Activated T-cell treated with anti-CD3 and anti-CD28 coated beads, Interleukin-2, amount 50 U/mL, for 4 hours (primary cell): Measurements from ENCODE around the gene PLEKHA5. TPM values are rescaled to one million over a fixed set of nuclear protein-coding genes. Genes with fewer than 3 reads are reported as not detected.
"Not testable (repeated sequence)": the region's sequence is repeated elsewhere in the genome, so short reads cannot be mapped to it uniquely, and the experiment has no call there.

Experiments
- ATAC-seq, 2 donors: fragments of 200-7000 bp; cut with Tn5 transposase; one replicate each; pipeline ENCODE4 v1.10.0; 2021
- DNase-seq: peaks from one replicate; pipeline ENCODE4 v3.0.0-alpha.2; 2020
- H3K27me3 Mint-ChIP-seq: one replicate; pipeline ENCODE4 v1.8.0; 2021; ENCODE audit warnings: low read depth, mixed read lengths
- H3K36me3 Mint-ChIP-seq: one replicate; pipeline ENCODE4 v1.8.0; 2022; ENCODE audit warnings: mixed read lengths; ENCODE audit not compliant: insufficient read depth
- H3K4me1 Mint-ChIP-seq: one replicate; pipeline ENCODE4 v1.8.0; 2021; ENCODE audit warnings: low read depth, mixed read lengths
- H3K4me3 Mint-ChIP-seq: one replicate; pipeline ENCODE4 v1.8.0; 2021; ENCODE audit warnings: mild to moderate bottlenecking, moderate library complexity, mixed read lengths
- H3K9me3 Mint-ChIP-seq: one replicate; pipeline ENCODE4 v1.8.0; 2021; ENCODE audit warnings: mixed read lengths
- total RNA-seq, 3 donors: library from RNA; stranded (reverse); gene quantifications; one replicate each; pipeline ENCODE4 v1.2.1, GENCODE V29; 2021

PLEKHA5 gene, protein sequence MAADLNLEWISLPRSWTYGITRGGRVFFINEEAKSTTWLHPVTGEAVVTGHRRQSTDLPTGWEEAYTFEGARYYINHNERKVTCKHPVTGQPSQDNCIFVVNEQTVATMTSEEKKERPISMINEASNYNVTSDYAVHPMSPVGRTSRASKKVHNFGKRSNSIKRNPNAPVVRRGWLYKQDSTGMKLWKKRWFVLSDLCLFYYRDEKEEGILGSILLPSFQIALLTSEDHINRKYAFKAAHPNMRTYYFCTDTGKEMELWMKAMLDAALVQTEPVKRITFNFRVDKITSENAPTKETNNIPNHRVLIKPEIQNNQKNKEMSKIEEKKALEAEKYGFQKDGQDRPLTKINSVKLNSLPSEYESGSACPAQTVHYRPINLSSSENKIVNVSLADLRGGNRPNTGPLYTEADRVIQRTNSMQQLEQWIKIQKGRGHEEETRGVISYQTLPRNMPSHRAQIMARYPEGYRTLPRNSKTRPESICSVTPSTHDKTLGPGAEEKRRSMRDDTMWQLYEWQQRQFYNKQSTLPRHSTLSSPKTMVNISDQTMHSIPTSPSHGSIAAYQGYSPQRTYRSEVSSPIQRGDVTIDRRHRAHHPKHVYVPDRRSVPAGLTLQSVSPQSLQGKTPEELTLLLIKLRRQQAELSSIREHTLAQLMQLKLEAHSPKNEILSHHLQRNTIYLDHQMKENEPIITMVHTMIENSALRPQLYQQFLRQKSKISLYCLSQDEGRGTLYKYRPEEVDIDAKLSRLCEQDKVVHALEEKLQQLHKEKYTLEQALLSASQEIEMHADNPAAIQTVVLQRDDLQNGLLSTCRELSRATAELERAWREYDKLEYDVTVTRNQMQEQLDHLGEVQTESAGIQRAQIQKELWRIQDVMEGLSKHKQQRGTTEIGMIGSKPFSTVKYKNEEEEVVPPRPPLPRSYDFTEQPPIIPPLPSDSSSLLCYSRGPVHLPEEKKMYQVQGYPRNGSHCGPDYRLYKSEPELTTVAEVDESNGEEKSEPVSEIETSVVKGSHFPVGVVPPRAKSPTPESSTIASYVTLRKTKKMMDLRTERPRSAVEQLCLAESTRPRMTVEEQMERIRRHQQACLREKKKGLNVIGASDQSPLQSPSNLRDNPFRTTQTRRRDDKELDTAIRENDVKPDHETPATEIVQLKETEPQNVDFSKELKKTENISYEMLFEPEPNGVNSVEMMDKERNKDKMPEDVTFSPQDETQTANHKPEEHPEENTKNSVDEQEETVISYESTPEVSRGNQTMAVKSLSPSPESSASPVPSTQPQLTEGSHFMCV
- total RNA-seq: 1 to 10 TPM in 2 of 3 donors, under 1 TPM in 1; 0.66 to 2.9 (median 2.0) TPM

GRCh38 chr12:19129486-19130223 lies at the start of gene PLEKHA5:
PLEKHA5 (plus strand) TSS chr12:19129733; CDS start chr12:19129800, 67 bp downstream.
- peak within 1 kb of the TSS; percentile 84 for H3K4me3 Mint-ChIP-seq
- peak; percentile 11 for DNase-seq
- peaks cover 16% of the 10 kb centered on the region for H3K4me1 Mint-ChIP-seq

GRCh38 chr12:19080918-19081317 lies 48.6 kb upstream of the PLEKHA5 start:
- no peak for ATAC-seq
- H3K27me3 Mint-ChIP-seq: no peaks in the 10 kb centered on the region
- H3K9me3 Mint-ChIP-seq: no peaks in the 10 kb centered on the region
- no peaks in the 10 kb centered on the region for H3K36me3 Mint-ChIP-seq
- no peaks in the 10 kb centered on the region for H3K4me1 Mint-ChIP-seq
- DNase-seq: no peak
- no peak overlapping the region for H3K4me3 Mint-ChIP-seq

More at GRCh38 chr12:19129486-19130223, at the start of gene PLEKHA5:
- ATAC-seq: peak; percentile 67
- peaks cover 12% of the 10 kb centered on the region for H3K9me3 Mint-ChIP-seq
- peaks cover 31% of the 10 kb centered on the region for H3K27me3 Mint-ChIP-seq
- peaks cover 2% of the 10 kb centered on the region for H3K36me3 Mint-ChIP-seq

- H3K4me3 Mint-ChIP-seq: no peak overlapping the region
- ATAC-seq (no peak), DNase-seq (no peak)
- no peaks in the 10 kb centered on the region for H3K27me3 Mint-ChIP-seq
- no peaks in the 10 kb centered on the region for H3K4me1 Mint-ChIP-seq
- H3K9me3 Mint-ChIP-seq: no peaks in the 10 kb centered on the region
- no peaks in the 10 kb centered on the region for H3K36me3 Mint-ChIP-seq
Measured at GRCh38 chr12:19082365-19082911, 47.1 kb upstream of the PLEKHA5 start.

- Mint-ChIP-seq H3K27me3 (no peaks in the 10 kb centered on the region), H3K4me1 (no peaks in the 10 kb centered on the region)
Measured at GRCh38 chr12:19084547-19084946, 45.0 kb upstream of the PLEKHA5 start.

GRCh38 chr12:19085090-19085489 lies 44.4 kb upstream of the PLEKHA5 start:
- DNase-seq (no peak), ATAC-seq (no peak)
- no peak overlapping the region for H3K4me3 Mint-ChIP-seq
- H3K9me3 Mint-ChIP-seq: no peaks in the 10 kb centered on the region
- no peaks in the 10 kb centered on the region for H3K27me3 Mint-ChIP-seq
- no peaks in the 10 kb centered on the region for H3K4me1 Mint-ChIP-seq
- no peaks in the 10 kb centered on the region for H3K36me3 Mint-ChIP-seq

More at GRCh38 chr12:19084547-19084946, 45.0 kb upstream of the PLEKHA5 start:
- Mint-ChIP-seq H3K4me3 (no peak overlapping the region), H3K36me3 (no peaks in the 10 kb centered on the region), H3K9me3 (no peaks in the 10 kb centered on the region)
- ATAC-seq (no peak), DNase-seq (no peak)

DNA sequence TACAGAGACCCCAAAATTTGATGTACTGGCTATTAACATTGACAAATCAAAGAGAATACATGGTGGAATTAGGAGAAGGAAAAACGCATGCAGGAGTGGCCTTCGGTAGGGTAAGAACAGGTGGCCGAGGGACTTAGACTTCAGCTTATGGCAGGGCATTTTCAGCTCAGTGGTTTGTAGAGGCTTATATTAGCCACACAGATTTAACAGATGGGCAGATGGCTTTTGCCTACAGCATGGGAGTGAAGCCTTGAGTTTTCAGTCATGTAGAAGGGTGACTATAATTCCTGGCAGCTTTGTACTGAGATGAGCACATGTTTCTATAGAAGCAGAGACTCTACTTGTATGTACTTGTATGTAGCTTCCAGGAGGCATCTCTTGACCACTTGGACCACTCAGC lies 40.9 kb upstream of the PLEKHA5 start:
- ATAC-seq (no peak), DNase-seq (no peak)
- no peaks in the 10 kb centered on the region for H3K4me1 Mint-ChIP-seq
- H3K36me3 Mint-ChIP-seq: no peaks in the 10 kb centered on the region
- no peaks in the 10 kb centered on the region for H3K27me3 Mint-ChIP-seq
- no peaks in the 10 kb centered on the region for H3K9me3 Mint-ChIP-seq
- no peak overlapping the region for H3K4me3 Mint-ChIP-seq

DNA sequence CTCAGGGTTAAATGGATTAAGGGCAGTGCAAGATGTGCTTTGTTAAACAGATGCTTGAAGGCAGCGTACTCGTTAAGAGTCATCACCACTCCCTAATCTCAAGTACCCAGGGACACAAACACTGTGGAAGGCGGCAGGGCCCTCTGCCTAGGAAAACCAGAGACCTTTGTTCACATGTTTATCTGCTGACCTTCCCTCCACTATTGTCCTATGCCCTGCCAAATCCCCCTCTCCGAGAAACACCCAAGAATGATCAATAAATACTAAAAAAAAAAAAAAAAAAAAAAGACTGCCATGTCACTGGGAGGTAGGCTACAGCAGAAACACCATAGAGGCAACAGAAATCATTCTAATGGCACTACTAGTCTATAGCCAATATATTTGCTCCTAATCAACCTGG lies 37.1 kb upstream of the PLEKHA5 start:
- ATAC-seq, H3K4me1 Mint-ChIP-seq, H3K36me3 Mint-ChIP-seq, DNase-seq, H3K4me3 Mint-ChIP-seq, H3K9me3 Mint-ChIP-seq, H3K27me3 Mint-ChIP-seq: not testable (repeated sequence)

- Mint-ChIP-seq H3K4me3 (no peak overlapping the region), H3K27me3 (no peaks in the 10 kb centered on the region), H3K9me3 (no peaks in the 10 kb centered on the region), H3K4me1 (no peaks in the 10 kb centered on the region), H3K36me3 (no peaks in the 10 kb centered on the region)
- no peak for DNase-seq
- ATAC-seq: no peak
Measured at GRCh38 chr12:19093218-19093617, 36.3 kb upstream of the PLEKHA5 start.

GRCh38 chr12:19095331-19095730 lies 34.2 kb upstream of the PLEKHA5 start:
- H3K9me3 Mint-ChIP-seq: no peaks in the 10 kb centered on the region
- no peaks in the 10 kb centered on the region for H3K27me3 Mint-ChIP-seq
- no peak for DNase-seq
- H3K4me3 Mint-ChIP-seq: no peak overlapping the region
- H3K4me1 Mint-ChIP-seq: no peaks in the 10 kb centered on the region
- no peak for ATAC-seq
- no peaks in the 10 kb centered on the region for H3K36me3 Mint-ChIP-seq

- H3K27me3 Mint-ChIP-seq: no peaks in the 10 kb centered on the region
- H3K36me3 Mint-ChIP-seq: no peaks in the 10 kb centered on the region
- no peak for DNase-seq
- H3K4me1 Mint-ChIP-seq: no peaks in the 10 kb centered on the region
- ATAC-seq: no peak
- H3K9me3 Mint-ChIP-seq: no peaks in the 10 kb centered on the region
- H3K4me3 Mint-ChIP-seq: no peak overlapping the region
Measured at GRCh38 chr12:19095756-19096480, 33.6 kb upstream of the PLEKHA5 start.

GRCh38 chr12:19105463-19105862 lies 24.1 kb upstream of the PLEKHA5 start:
- no peak for ATAC-seq
- Mint-ChIP-seq H3K9me3 (no peaks in the 10 kb centered on the region), H3K4me3 (no peak overlapping the region), H3K36me3 (no peaks in the 10 kb centered on the region), H3K27me3 (peaks cover 2% of the 10 kb centered on the region), H3K4me1 (no peaks in the 10 kb centered on the region)
- no peak for DNase-seq

- DNase-seq (no peak), ATAC-seq (no peak)
- Mint-ChIP-seq H3K4me1 (no peaks in the 10 kb centered on the region), H3K4me3 (no peak overlapping the region), H3K27me3 (no peaks in the 10 kb centered on the region), H3K9me3 (no peaks in the 10 kb centered on the region), H3K36me3 (no peaks in the 10 kb centered on the region)
Measured at GRCh38 chr12:19107750-19108149, 21.8 kb upstream of the PLEKHA5 start.
